ENCODE data around the gene SDR42E1.

Gene SDR42E1

GRCh38 chr16:82047374-82047773 is 36.1 kb upstream of the SDR42E1 start:
- H3K36me3 ChIP-seq (ENCODE audit: control insufficient read depth, insufficient read depth, low read length), result no peaks in the 10 kb centered on the region
- no peaks in the 10 kb centered on the region for H3K27me3 ChIP-seq (ENCODE audit: control insufficient read depth, insufficient read depth, low read length)
- H3K9me3 ChIP-seq (ENCODE audit: control insufficient read depth, insufficient read depth, low read length), result no peaks in the 10 kb centered on the region
- H3K27ac ChIP-seq (ENCODE audit: low read depth, low read length), result no peak overlapping the region
- no peaks in the 10 kb centered on the region for H3K4me1 ChIP-seq (ENCODE audit: control insufficient read depth, insufficient read depth, low read length)
- no peak overlapping the region for H3K9ac ChIP-seq (ENCODE audit: low read depth, low read length)
- no peak overlapping the region for H3K4me3 ChIP-seq (ENCODE audit: low read depth, low read length)

GRCh38 chr16:82046941-82047340 is 35.7 kb upstream of the SDR42E1 start:
- Histone ChIP-seq H3K9ac (ENCODE audit: low read depth, low read length) (no peak overlapping the region), H3K27me3 (ENCODE audit: control insufficient read depth, insufficient read depth, low read length) (no peaks in the 10 kb centered on the region), H3K4me3 (ENCODE audit: low read depth, low read length) (no peak overlapping the region)

GRCh38 chr16:82046541-82046940 is 35.3 kb upstream of the SDR42E1 start:
- Histone ChIP-seq H3K4me1 (ENCODE audit: control insufficient read depth, insufficient read depth, low read length) (no peaks in the 10 kb centered on the region), H3K4me3 (ENCODE audit: low read depth, low read length) (no peak overlapping the region), H3K27me3 (ENCODE audit: control insufficient read depth, insufficient read depth, low read length) (no peaks in the 10 kb centered on the region), H3K9ac (ENCODE audit: low read depth, low read length) (no peak overlapping the region), H3K27ac (ENCODE audit: low read depth, low read length) (no peak overlapping the region), H3K36me3 (ENCODE audit: control insufficient read depth, insufficient read depth, low read length) (no peaks in the 10 kb centered on the region), H3K9me3 (ENCODE audit: control insufficient read depth, insufficient read depth, low read length) (no peaks in the 10 kb centered on the region)

More at GRCh38 chr16:82046941-82047340, 35.7 kb upstream of the SDR42E1 start:
- Histone ChIP-seq H3K36me3 (ENCODE audit: control insufficient read depth, insufficient read depth, low read length) (no peaks in the 10 kb centered on the region), H3K4me1 (ENCODE audit: control insufficient read depth, insufficient read depth, low read length) (no peaks in the 10 kb centered on the region), H3K27ac (ENCODE audit: low read depth, low read length) (no peak overlapping the region), H3K9me3 (ENCODE audit: control insufficient read depth, insufficient read depth, low read length) (no peaks in the 10 kb centered on the region)

GRCh38 chr16:82045465-82045864 is 34.2 kb upstream of the SDR42E1 start:
- Histone ChIP-seq H3K36me3 (ENCODE audit: control insufficient read depth, insufficient read depth, low read length) (no peaks in the 10 kb centered on the region), H3K9ac (ENCODE audit: low read depth, low read length) (no peak overlapping the region), H3K9me3 (ENCODE audit: control insufficient read depth, insufficient read depth, low read length) (no peaks in the 10 kb centered on the region), H3K4me3 (ENCODE audit: low read depth, low read length) (no peak overlapping the region), H3K27me3 (ENCODE audit: control insufficient read depth, insufficient read depth, low read length) (no peaks in the 10 kb centered on the region), H3K27ac (ENCODE audit: low read depth, low read length) (no peak overlapping the region), H3K4me1 (ENCODE audit: control insufficient read depth, insufficient read depth, low read length) (peaks cover 4% of the 10 kb centered on the region; the same call in 1 of the 2 replicates)

- H3K9ac ChIP-seq (ENCODE audit: low read depth, low read length), result no peak overlapping the region
- H3K4me1 ChIP-seq (ENCODE audit: control insufficient read depth, insufficient read depth, low read length), result peaks cover 4% of the 10 kb centered on the region; the same call in 1 of the 2 replicates
- H3K9me3 ChIP-seq (ENCODE audit: control insufficient read depth, insufficient read depth, low read length), result no peaks in the 10 kb centered on the region
- no peaks in the 10 kb centered on the region for H3K27me3 ChIP-seq (ENCODE audit: control insufficient read depth, insufficient read depth, low read length)
- no peak overlapping the region for H3K27ac ChIP-seq (ENCODE audit: low read depth, low read length)
- no peaks in the 10 kb centered on the region for H3K36me3 ChIP-seq (ENCODE audit: control insufficient read depth, insufficient read depth, low read length)
- H3K4me3 ChIP-seq (ENCODE audit: low read depth, low read length), result no peak overlapping the region
Measured at GRCh38 chr16:82044585-82044911, 33.3 kb upstream of the SDR42E1 start.

- no peak overlapping the region for H3K4me3 ChIP-seq (ENCODE audit: low read depth, low read length)
- H3K9ac ChIP-seq (ENCODE audit: low read depth, low read length), result no peak overlapping the region
- no peaks in the 10 kb centered on the region for H3K36me3 ChIP-seq (ENCODE audit: control insufficient read depth, insufficient read depth, low read length)
- no peaks in the 10 kb centered on the region for H3K27me3 ChIP-seq (ENCODE audit: control insufficient read depth, insufficient read depth, low read length)
- H3K27ac ChIP-seq (ENCODE audit: low read depth, low read length), result no peak overlapping the region
- peaks cover 4% of the 10 kb centered on the region; the same call in 1 of the 2 replicates for H3K4me1 ChIP-seq (ENCODE audit: control insufficient read depth, insufficient read depth, low read length)
- H3K9me3 ChIP-seq (ENCODE audit: control insufficient read depth, insufficient read depth, low read length), result no peaks in the 10 kb centered on the region
Measured at GRCh38 chr16:82043680-82044584, 32.7 kb upstream of the SDR42E1 start.

- Histone ChIP-seq H3K4me1 (ENCODE audit: control insufficient read depth, insufficient read depth, low read length) (peaks cover 4% of the 10 kb centered on the region; the same call in 1 of the 2 replicates), H3K4me3 (ENCODE audit: low read depth, low read length) (no peak overlapping the region), H3K27me3 (ENCODE audit: control insufficient read depth, insufficient read depth, low read length) (no peaks in the 10 kb centered on the region), H3K36me3 (ENCODE audit: control insufficient read depth, insufficient read depth, low read length) (no peaks in the 10 kb centered on the region), H3K9ac (ENCODE audit: low read depth, low read length) (no peak overlapping the region), H3K9me3 (ENCODE audit: control insufficient read depth, insufficient read depth, low read length) (no peaks in the 10 kb centered on the region), H3K27ac (ENCODE audit: low read depth, low read length) (no peak overlapping the region)
Measured at GRCh38 chr16:82042846-82043245, 31.6 kb upstream of the SDR42E1 start.

- Histone ChIP-seq H3K4me3 (ENCODE audit: low read depth, low read length) (no peak overlapping the region), H3K4me1 (ENCODE audit: control insufficient read depth, insufficient read depth, low read length) (peaks cover 4% of the 10 kb centered on the region; the same call in 1 of the 2 replicates), H3K27ac (ENCODE audit: low read depth, low read length) (no peak overlapping the region), H3K9me3 (ENCODE audit: control insufficient read depth, insufficient read depth, low read length) (no peaks in the 10 kb centered on the region), H3K36me3 (ENCODE audit: control insufficient read depth, insufficient read depth, low read length) (no peaks in the 10 kb centered on the region), H3K9ac (ENCODE audit: low read depth, low read length) (no peak overlapping the region), H3K27me3 (ENCODE audit: control insufficient read depth, insufficient read depth, low read length) (no peaks in the 10 kb centered on the region)
Measured at GRCh38 chr16:82042144-82042543, 30.9 kb upstream of the SDR42E1 start.

- H3K36me3 ChIP-seq (ENCODE audit: control insufficient read depth, insufficient read depth, low read length), result no peaks in the 10 kb centered on the region
- no peak overlapping the region for H3K27ac ChIP-seq (ENCODE audit: low read depth, low read length)
- peaks cover 4% of the 10 kb centered on the region; the same call in 1 of the 2 replicates for H3K4me1 ChIP-seq (ENCODE audit: control insufficient read depth, insufficient read depth, low read length)
- H3K9ac ChIP-seq (ENCODE audit: low read depth, low read length), result no peak overlapping the region
- H3K27me3 ChIP-seq (ENCODE audit: control insufficient read depth, insufficient read depth, low read length), result no peaks in the 10 kb centered on the region
- no peaks in the 10 kb centered on the region for H3K9me3 ChIP-seq (ENCODE audit: control insufficient read depth, insufficient read depth, low read length)
- no peak overlapping the region for H3K4me3 ChIP-seq (ENCODE audit: low read depth, low read length)
Measured at GRCh38 chr16:82041542-82041941, 30.3 kb upstream of the SDR42E1 start.

- H3K27ac ChIP-seq (ENCODE audit: low read depth, low read length), result no peak overlapping the region
- no peaks in the 10 kb centered on the region for H3K27me3 ChIP-seq (ENCODE audit: control insufficient read depth, insufficient read depth, low read length)
- H3K4me1 ChIP-seq (ENCODE audit: control insufficient read depth, insufficient read depth, low read length), result peaks cover 4% of the 10 kb centered on the region; the same call in 1 of the 2 replicates
- no peaks in the 10 kb centered on the region for H3K9me3 ChIP-seq (ENCODE audit: control insufficient read depth, insufficient read depth, low read length)
- no peak overlapping the region for H3K9ac ChIP-seq (ENCODE audit: low read depth, low read length)
- no peaks in the 10 kb centered on the region for H3K36me3 ChIP-seq (ENCODE audit: control insufficient read depth, insufficient read depth, low read length)
- H3K4me3 ChIP-seq (ENCODE audit: low read depth, low read length), result no peak overlapping the region
Measured at GRCh38 chr16:82040296-82040695, 29.0 kb upstream of the SDR42E1 start.

- no peaks in the 10 kb centered on the region for H3K27me3 ChIP-seq (ENCODE audit: control insufficient read depth, insufficient read depth, low read length)
- no peak overlapping the region for H3K4me3 ChIP-seq (ENCODE audit: low read depth, low read length)
- no peak overlapping the region for H3K9ac ChIP-seq (ENCODE audit: low read depth, low read length)
- peaks cover 4% of the 10 kb centered on the region; the same call in 1 of the 2 replicates for H3K4me1 ChIP-seq (ENCODE audit: control insufficient read depth, insufficient read depth, low read length)
- H3K36me3 ChIP-seq (ENCODE audit: control insufficient read depth, insufficient read depth, low read length), result no peaks in the 10 kb centered on the region
- H3K27ac ChIP-seq (ENCODE audit: low read depth, low read length), result no peak overlapping the region
- H3K9me3 ChIP-seq (ENCODE audit: control insufficient read depth, insufficient read depth, low read length), result no peaks in the 10 kb centered on the region
Measured at GRCh38 chr16:82037666-82038065, 26.4 kb upstream of the SDR42E1 start.

All from HUES48 (cell line).